ENCODE results near the gene COL11A1. TPM values are rescaled to one million over a fixed set of nuclear protein-coding genes. Genes with fewer than 3 reads are reported as not detected.

The COL11A1 gene
- total RNA-seq, 6 experiments from 2014 or later, result 0.31 TPM; not detected in 5

- Histone ChIP-seq H3K27ac (no peak overlapping the region), H3K36me3 (no peaks in the 10 kb centered on the region), H3K9me3 (no peaks in the 10 kb centered on the region), H3K4me1 (no peaks in the 10 kb centered on the region), H3K4me3 (no peak overlapping the region), H3K27me3 (no peaks in the 10 kb centered on the region)
- DNase-seq (no peak), ATAC-seq (no peak)
- intact Hi-C loops (cut with DNase I), result no loop called here
- TF ChIP-seq CTCF (IDR thresholded peaks at IDR 0.05) (no peak), POLR2A (IDR thresholded peaks at IDR 0.05) (no peak)
Observed at GRCh38 chr1:102853136-102853535, 255.2 kb downstream of the COL11A1 start.

- ATAC-seq (no peak), DNase-seq (no peak)
- Histone ChIP-seq H3K27me3 (no peaks in the 10 kb centered on the region), H3K4me3 (no peak overlapping the region), H3K36me3 (no peaks in the 10 kb centered on the region), H3K27ac (no peak overlapping the region), H3K9me3 (no peaks in the 10 kb centered on the region), H3K4me1 (no peaks in the 10 kb centered on the region)
- TF ChIP-seq POLR2A (IDR thresholded peaks at IDR 0.05) (no peak), CTCF (IDR thresholded peaks at IDR 0.05) (no peak)
- intact Hi-C loops (cut with DNase I), result no loop called here
- WGBS (ENCODE audit: insufficient coverage, low coverage, low lambda C conversion rate, missing lambda C conversion rate), result 51% methylated on average over 2 of the region's 2 CpGs
Observed at GRCh38 chr1:102852613-102853012, 255.7 kb downstream of the COL11A1 start.

- intact Hi-C loops (cut with DNase I), result no loop called here
- TF ChIP-seq POLR2A (IDR thresholded peaks at IDR 0.05) (no peak), CTCF (IDR thresholded peaks at IDR 0.05) (no peak)
- Histone ChIP-seq H3K27ac (no peak overlapping the region), H3K36me3 (no peaks in the 10 kb centered on the region), H3K4me1 (no peaks in the 10 kb centered on the region), H3K27me3 (no peaks in the 10 kb centered on the region), H3K4me3 (no peak overlapping the region), H3K9me3 (no peaks in the 10 kb centered on the region)
- DNase-seq (no peak), ATAC-seq (no peak)
- WGBS (ENCODE audit: insufficient coverage, low coverage, low lambda C conversion rate, missing lambda C conversion rate), result 38% methylated on average over 3 of the region's 3 CpGs
Observed at GRCh38 chr1:102851616-102852015, 256.7 kb downstream of the COL11A1 start.

GRCh38 chr1:102842606-102843005, 265.7 kb downstream of the COL11A1 start:
- no peak for TF ChIP-seq POLR2A (IDR thresholded peaks at IDR 0.05)
- TF ChIP-seq CTCF (IDR thresholded peaks at IDR 0.05), result no peak
- Histone ChIP-seq H3K27me3 (no peaks in the 10 kb centered on the region), H3K9me3 (no peaks in the 10 kb centered on the region), H3K27ac (no peak overlapping the region), H3K36me3 (no peaks in the 10 kb centered on the region), H3K4me1 (no peaks in the 10 kb centered on the region), H3K4me3 (no peak overlapping the region)
- intact Hi-C loops (cut with DNase I), result no loop called here
- no peak for DNase-seq
- no peak for ATAC-seq
- WGBS (ENCODE audit: insufficient coverage, low coverage, low lambda C conversion rate, missing lambda C conversion rate), result 17% methylated on average over 3 of the region's 3 CpGs

GRCh38 chr1:102840741-102841140, 267.6 kb downstream of the COL11A1 start:
- ATAC-seq (no peak), DNase-seq (no peak)
- H3K4me1 ChIP-seq, result no peaks in the 10 kb centered on the region
- H3K27ac ChIP-seq, result no peak overlapping the region
- no peaks in the 10 kb centered on the region for H3K9me3 ChIP-seq
- no peaks in the 10 kb centered on the region for H3K27me3 ChIP-seq
- intact Hi-C loops (cut with DNase I), result no loop called here
- H3K36me3 ChIP-seq, result no peaks in the 10 kb centered on the region
- TF ChIP-seq POLR2A (IDR thresholded peaks at IDR 0.05) (no peak), CTCF (IDR thresholded peaks at IDR 0.05) (no peak)
- 67% methylated on average over 1 of the region's 5 CpGs for WGBS (ENCODE audit: insufficient coverage, low coverage, low lambda C conversion rate, missing lambda C conversion rate)
- H3K4me3 ChIP-seq, result no peak overlapping the region
